HepG2 (cell line): ENCODE data around the gene LGI1. TPM values are rescaled to one million over a fixed set of nuclear protein-coding genes. Genes with fewer than 3 reads are reported as not detected.

ENCODE experiments used
- ATAC-seq: fragments of 200-7000 bp; cut with Tn5 transposase; 3 replicates; pipeline ENCODE4 v1.9.1; 2020; ENCODE audit warnings: mild to moderate bottlenecking, moderate library complexity
- BruUV-seq: library from RNA; stranded (reverse); fragments of 400-500 nt; replicated peaks from 2 replicates; lab custom pipeline; 2021; lab: Mats Ljungman, UMichigan
- CTCF ChIA-PET: fragments of 300-600 bp; formaldehyde crosslinking; extraction: SDS; loops from one replicate; lab custom pipeline; 2021; ENCODE audit warnings: low total read pairs, inconsistent platforms, low intra/inter-chr PET ratio; lab: Yijun Ruan, JAX
- POLR2A ChIA-PET: fragments of 350-600 bp; sonication (Branson Sonifier 250); formaldehyde crosslinking; loops from one replicate; lab custom pipeline; 2020; ENCODE audit warnings: antibody characterized with exemption, inconsistent platforms; lab: Yijun Ruan, JAX
- DNase-seq: peaks from one replicate; pipeline ENCODE4 v3.0.0-alpha.2; 2015; ENCODE audit warnings: low spot score
- FAIRE-seq: peaks from 3 replicates; lab custom pipeline; 2011; peaks lifted over from hg19 to GRCh38; lab: Jason Lieb, UNC
- H2AFZ ChIP-seq: one replicate; pipeline ENCODE4 v1.6.1; 2011; ENCODE audit warnings: low read length, inconsistent platforms
- H3K27ac ChIP-seq: fragments of 300-600 bp; 3 replicates; pipeline ENCODE4 v1.8.0; 2011; ENCODE audit warnings: mixed run types, mild to moderate bottlenecking, mixed read lengths, low read length, inconsistent platforms; ENCODE audit not compliant: insufficient read depth; ENCODE audit errors: extremely low read length
- H3K27me3 ChIP-seq, 2 experiments: fragments of 200-600 bp in 1 of 2; 2 replicates in 1 of 2; 3 replicates in 1 of 2; pipeline versions ENCODE4 v1.6.0 to v1.8.0; 2011; ENCODE audit warnings: low read length in 2 of 2, mild to moderate bottlenecking in 2 of 2, moderate library complexity in 2 of 2, inconsistent platforms in 1 of 2; ENCODE audit not compliant: insufficient read depth in 2 of 2, control insufficient read depth in 1 of 2
- H3K36me3 ChIP-seq, 2 experiments: fragments of 200-600 bp in 1 of 2; replicated peaks in 1 of 2; 2 replicates in 1 of 2; 3 replicates in 1 of 2; pipeline versions ENCODE4 v1.5.1 to v1.8.0; 2011; ENCODE audit warnings: low read length in 2 of 2, inconsistent platforms in 1 of 2; ENCODE audit not compliant: insufficient read depth in 2 of 2, control insufficient read depth in 1 of 2
- H3K4me1 ChIP-seq: 2 replicates; pipeline ENCODE4 v1.5.1; 2012; ENCODE audit warnings: low read length, inconsistent platforms; ENCODE audit not compliant: insufficient read depth
- H3K4me2 ChIP-seq: 2 replicates; pipeline ENCODE4 v1.6.0; 2011; ENCODE audit warnings: low read depth, low read length, inconsistent platforms
- H3K4me3 ChIP-seq, 3 experiments: fragments of 200-600 bp in 1 of 3; sonication (generic), shearing (Covaris generic) in 1 of 3; replicated peaks in 1 of 3; 2 replicates each; pipeline ENCODE4 v1.5.1; 2011 to 2016; ENCODE audit warnings: low read length in 3 of 3, inconsistent platforms in 2 of 3, low read depth in 2 of 3, mild to moderate bottlenecking in 2 of 3, control low read depth in 1 of 3, mixed read lengths in 1 of 3; ENCODE audit not compliant: insufficient read depth in 1 of 3
- H3K79me2 ChIP-seq: one replicate; pipeline ENCODE4 v1.6.1; 2011; ENCODE audit warnings: low read length, inconsistent platforms; ENCODE audit not compliant: insufficient read depth
- H3K9ac ChIP-seq: 2 replicates; pipeline ENCODE4 v1.6.0; 2011; ENCODE audit warnings: mild to moderate bottlenecking, low read depth, low read length, inconsistent platforms; ENCODE audit not compliant: insufficient read depth
- H3K9me3 ChIP-seq: 2 replicates; pipeline ENCODE4 v1.5.1; 2012; ENCODE audit warnings: mild to moderate bottlenecking, low read length
- H4K20me1 ChIP-seq: 2 replicates; pipeline ENCODE4 v1.6.0; 2011; ENCODE audit warnings: inconsistent platforms, mild to moderate bottlenecking, low read length, moderate library complexity; ENCODE audit not compliant: insufficient read depth
- NFYB ChIP-seq: sonication (generic); formaldehyde crosslinking; IDR thresholded peaks from 2 replicates; pipeline ENCODE4 v1.4.0; 2020; ENCODE audit warnings: missing genetic modification reagents
- PAXIP1 ChIP-seq: sonication (generic); formaldehyde crosslinking; conservative IDR thresholded peaks from 2 replicates; pipeline ENCODE4 v1.4.0; 2020; ENCODE audit warnings: mild to moderate bottlenecking, missing genetic modification reagents, moderate library complexity
- RBAK ChIP-seq: sonication (generic); formaldehyde crosslinking; IDR thresholded peaks from 2 replicates; pipeline ENCODE4 v1.5.1; 2020; ENCODE audit warnings: mild to moderate bottlenecking, missing genetic modification reagents
- SP4 ChIP-seq: sonication (generic); formaldehyde crosslinking; IDR thresholded peaks from 2 replicates; pipeline ENCODE4 v1.8.1; 2023; ENCODE audit warnings: mild to moderate bottlenecking, missing genetic modification reagents
- SRSF9 ChIP-seq: fragments of 200-400 bp; formaldehyde crosslinking; IDR thresholded peaks from 2 replicates; pipeline ENCODE4 v1.6.1; 2018; ENCODE audit warnings: borderline replicate concordance, mild to moderate bottlenecking, low read depth, low read length; ENCODE audit not compliant: insufficient read depth, poor library complexity, severe bottlenecking
- TRIM22 ChIP-seq: fragments of 450-650 bp; IDR thresholded peaks from 2 replicates; pipeline ENCODE4 v1.6.1; 2017
- TSC22D2 ChIP-seq: sonication (generic); formaldehyde crosslinking; IDR thresholded peaks from 2 replicates; pipeline ENCODE4 v1.5.1; 2020; ENCODE audit warnings: missing genetic modification reagents, mild to moderate bottlenecking, borderline replicate concordance
- ZNF180 ChIP-seq: sonication (generic); formaldehyde crosslinking; IDR thresholded peaks from 2 replicates; pipeline ENCODE4 v1.4.0; 2020; ENCODE audit warnings: low read depth, missing genetic modification reagents, borderline replicate concordance
- ZNF557 ChIP-seq: sonication (generic); formaldehyde crosslinking; IDR thresholded peaks from 2 replicates; pipeline ENCODE4 v1.4.0; 2020; ENCODE audit warnings: missing genetic modification reagents
- WGBS: methylation state at CpG from one replicate; pipeline ENCODE4 v1.1.6; 2017; ENCODE audit warnings: low lambda C conversion rate; 5-methylcytosine and 5-hydroxymethylcytosine counted together
- in situ Hi-C: cut with HindIII; loops from 2 replicates; pipeline ENCODE4 v1.10.0; 2017; ENCODE audit warnings: low pct_unique_long_range_greater_than_20kb; ENCODE audit not compliant: extremely low pct_ligation_motif_present
- intact Hi-C: fragments of 100-400 bp; cut with micrococcal nuclease; formaldehyde crosslinking; loops from one replicate; pipeline ENCODE4 v1.10.0; 2022; ENCODE audit not compliant: unreplicated experiment
- polyA plus RNA-seq, 8 experiments: library from polyadenylated mRNA; depleted of rRNA in 3 of 8; stranded (reverse) in 7 of 8; unstranded in 1 of 8; fragments of >200 nt; fragmentation: Illumina TruSeq in 4 of 8; extraction: Trizol in 4 of 8; gene quantifications; 2 replicates each; pipeline versions ENCODE4 v1.2.1 to v1.2.3, GENCODE V29; 2011 to 2016; ENCODE audit warnings: low read depth in 4 of 8, missing spikeins in 1 of 8, mixed read lengths in 1 of 8; ENCODE audit not compliant: insufficient read depth in 1 of 8
- total RNA-seq, 5 experiments: library from RNA; depleted of rRNA; stranded (reverse); fragments of >200 nt; fragmentation: Illumina TruSeq; extraction: Trizol; gene quantifications; 2 replicates each; pipeline ENCODE4 v1.2.3, GENCODE V29; 2016; ENCODE audit warnings: low read depth in 1 of 5

The LGI1 gene
- total and polyA plus RNA-seq, 2 of the 13 experiments (the other 11 are each of a cell fraction or from before 2014, with no cell fraction given): not detected

- H3K27ac ChIP-seq: no peak overlapping the region
- FAIRE-seq (no peak), ATAC-seq (no peak)
- H2AFZ ChIP-seq: no peak overlapping the region
- intact Hi-C loops: no loop called here
- WGBS: 16% methylated on average over 7 of the region's 7 CpGs
- BruUV-seq: no TSS peak
- H3K79me2 ChIP-seq: no peaks in the 10 kb centered on the region
- in situ Hi-C loops: no loop called here
- no peaks in the 10 kb centered on the region for H4K20me1 ChIP-seq
- TF ChIP-seq NFYB (CRISPR knock-in tag) (no peak), RBAK (CRISPR knock-in tag) (no peak), ZNF180 (no peak), SP4 (no peak), TSC22D2 (no peak)
- TF ChIP-seq, all 625 proteins: peak for 0
- H3K4me2 ChIP-seq: no peak overlapping the region
- ChIA-PET CTCF (no interaction called here), POLR2A (no interaction called here)
- no peaks in the 10 kb centered on the region for H3K4me1 ChIP-seq
- no peak overlapping the region for H3K9ac ChIP-seq
- no peak for DNase-seq
- H3K4me3 ChIP-seq: no peak overlapping the region
- no peaks in the 10 kb centered on the region for H3K36me3 ChIP-seq
- H3K9me3 ChIP-seq: no peaks in the 10 kb centered on the region
- H3K27me3 ChIP-seq: peaks cover 1 to 38% of the 10 kb centered on the region in 2 experiments; a peak in 4 of 5 replicates
Measured at GRCh38 chr10:93760490-93760889, 2.8 kb downstream of the LGI1 start.

GRCh38 chr10:93762979-93763391, 5.2 kb downstream of the LGI1 start:
- H3K4me1 ChIP-seq: no peaks in the 10 kb centered on the region
- no peak overlapping the region for H3K27ac ChIP-seq
- ChIA-PET POLR2A (no interaction called here), CTCF (no interaction called here)
- H3K9me3 ChIP-seq: no peaks in the 10 kb centered on the region
- H3K79me2 ChIP-seq: no peaks in the 10 kb centered on the region
- H3K36me3 ChIP-seq: no peaks in the 10 kb centered on the region
- WGBS: 5% methylated on average over 5 of the region's 5 CpGs
- no peak overlapping the region for H3K4me3 ChIP-seq
- no peak overlapping the region for H3K9ac ChIP-seq
- TF ChIP-seq ZNF557 (no peak), SRSF9 (no peak), PAXIP1 (CRISPR knock-in tag) (no peak), TRIM22 (no peak)
- FAIRE-seq (no peak), ATAC-seq (no peak), DNase-seq (no peak)
- intact Hi-C loops (no loop called here), in situ Hi-C loops (no loop called here)
- H2AFZ ChIP-seq: no peak overlapping the region
- H3K27me3 ChIP-seq: peaks cover 1 to 17% of the 10 kb centered on the region in 2 experiments; a peak in 3 of 5 replicates
- no TSS peak for BruUV-seq
- H3K4me2 ChIP-seq: no peak overlapping the region
- no peaks in the 10 kb centered on the region for H4K20me1 ChIP-seq
